Measurements from ENCODE around the gene ZFP91. TPM values are rescaled to one million over a fixed set of nuclear protein-coding genes. Genes with fewer than 3 reads are reported as not detected.

ZFP91 gene
- total RNA-seq, 3 donors from 2014 or later (not counting 1 experiment from before 2014, with no cell fraction given) = 54.8 to 61.8 (median 57.8) TPM

- no peak overlapping the region for H3K27ac Mint-ChIP-seq
- Histone ChIP-seq H3K9me3 (ENCODE audit: control insufficient read depth, insufficient read depth, low read length) (no peaks in the 10 kb centered on the region), H3K36me3 (ENCODE audit: control insufficient read depth, insufficient read depth, low read length) (peaks cover 84% of the 10 kb centered on the region), H3K4me1 (ENCODE audit: control insufficient read depth, insufficient read depth, low read length) (no peaks in the 10 kb centered on the region), H3K27me3 (ENCODE audit: control insufficient read depth, insufficient read depth, low read length) (no peaks in the 10 kb centered on the region), H3K27ac (ENCODE audit: low read length) (no peak overlapping the region), H3K4me3 (ENCODE audit: low read length) (no peak overlapping the region)
- ATAC-seq (no peak), DNase-seq (no peak)
- TF ChIP-seq CTCF (IDR thresholded peaks at IDR 0.05) = no peak
- peaks cover 38% of the 10 kb centered on the region for H3K36me3 Mint-ChIP-seq
- H3K27me3 Mint-ChIP-seq (ENCODE audit: low read depth in 2 of 2) = no peaks in the 10 kb centered on the region
- intact Hi-C loops (cut with micrococcal nuclease) = no loop called here
- peaks cover 8 to 31% of the 10 kb centered on the region in 2 donors for H3K4me1 Mint-ChIP-seq
- no peaks in the 10 kb centered on the region for H3K9me3 Mint-ChIP-seq
- no peak overlapping the region for H3K4me3 Mint-ChIP-seq
- 90% methylated on average over 1 of the region's 2 CpGs for WGBS (ENCODE audit: insufficient coverage)
Observed at GRCh38 chr11:58613228-58613627, 34.4 kb downstream of the ZFP91 start.

GRCh38 chr11:58615559-58615958 lies 36.7 kb downstream of the ZFP91 start:
- TF ChIP-seq CTCF (IDR thresholded peaks at IDR 0.05) = no peak
- no peak for DNase-seq
- H3K36me3 ChIP-seq (ENCODE audit: control insufficient read depth, insufficient read depth, low read length) = peaks cover 97% of the 10 kb centered on the region
- Mint-ChIP-seq H3K4me1 (peaks cover 12 to 21% of the 10 kb centered on the region in 2 donors), H3K27me3 (ENCODE audit: low read depth in 2 of 2) (no peaks in the 10 kb centered on the region), H3K36me3 (peaks cover 59% of the 10 kb centered on the region), H3K4me3 (no peak overlapping the region), H3K27ac (peak overlapping the region; percentile 6 to 7), H3K9me3 (no peaks in the 10 kb centered on the region)
- H3K4me3 ChIP-seq (ENCODE audit: low read length) = no peak overlapping the region
- intact Hi-C loops (cut with micrococcal nuclease) = no loop called here
- no peaks in the 10 kb centered on the region for H3K27me3 ChIP-seq (ENCODE audit: control insufficient read depth, insufficient read depth, low read length)
- H3K9me3 ChIP-seq (ENCODE audit: control insufficient read depth, insufficient read depth, low read length) = no peaks in the 10 kb centered on the region
- WGBS (ENCODE audit: insufficient coverage) = 100% methylated on average over 1 of the region's 1 CpG
- H3K4me1 ChIP-seq (ENCODE audit: control insufficient read depth, insufficient read depth, low read length) = no peaks in the 10 kb centered on the region
- no peak for ATAC-seq
- H3K27ac ChIP-seq (ENCODE audit: low read length) = no peak overlapping the region

GRCh38 chr11:58616594-58616993 lies 37.7 kb downstream of the ZFP91 start:
- H3K27ac ChIP-seq (ENCODE audit: low read length) = no peak overlapping the region
- TF ChIP-seq CTCF (IDR thresholded peaks at IDR 0.05) = no peak
- H3K27me3 ChIP-seq (ENCODE audit: control insufficient read depth, insufficient read depth, low read length) = no peaks in the 10 kb centered on the region
- no peak for DNase-seq
- Mint-ChIP-seq H3K36me3 (peaks cover 54% of the 10 kb centered on the region), H3K9me3 (no peaks in the 10 kb centered on the region), H3K27me3 (ENCODE audit: low read depth in 2 of 2) (no peaks in the 10 kb centered on the region), H3K4me3 (no peak overlapping the region), H3K27ac (peak overlapping the region; percentile 7 to 33), H3K4me1 (peaks cover 12 to 14% of the 10 kb centered on the region in 2 donors)
- no peaks in the 10 kb centered on the region for H3K4me1 ChIP-seq (ENCODE audit: control insufficient read depth, insufficient read depth, low read length)
- ATAC-seq = no peak
- no peak overlapping the region for H3K4me3 ChIP-seq (ENCODE audit: low read length)
- H3K36me3 ChIP-seq (ENCODE audit: control insufficient read depth, insufficient read depth, low read length) = peaks cover 90% of the 10 kb centered on the region
- 96% methylated on average over 4 of the region's 4 CpGs for WGBS (ENCODE audit: insufficient coverage)
- H3K9me3 ChIP-seq (ENCODE audit: control insufficient read depth, insufficient read depth, low read length) = no peaks in the 10 kb centered on the region
- intact Hi-C loops (cut with micrococcal nuclease) = no loop called here

GRCh38 chr11:58617976-58618557 lies 39.2 kb downstream of the ZFP91 start:
- Mint-ChIP-seq H3K27ac (peak overlapping the region; percentile 58 to 85), H3K36me3 (peaks cover 46% of the 10 kb centered on the region), H3K9me3 (no peaks in the 10 kb centered on the region), H3K4me1 (peaks cover 14 to 16% of the 10 kb centered on the region in 2 donors), H3K27me3 (ENCODE audit: low read depth in 2 of 2) (no peaks in the 10 kb centered on the region), H3K4me3 (no peak overlapping the region)
- Histone ChIP-seq H3K36me3 (ENCODE audit: control insufficient read depth, insufficient read depth, low read length) (peaks cover 84% of the 10 kb centered on the region), H3K27ac (ENCODE audit: low read length) (no peak overlapping the region), H3K27me3 (ENCODE audit: control insufficient read depth, insufficient read depth, low read length) (no peaks in the 10 kb centered on the region), H3K4me1 (ENCODE audit: control insufficient read depth, insufficient read depth, low read length) (no peaks in the 10 kb centered on the region), H3K9me3 (ENCODE audit: control insufficient read depth, insufficient read depth, low read length) (no peaks in the 10 kb centered on the region), H3K4me3 (ENCODE audit: low read length) (no peak overlapping the region)
- intact Hi-C loops (cut with micrococcal nuclease) = no loop called here
- TF ChIP-seq CTCF (IDR thresholded peaks at IDR 0.05) = no peak
- DNase-seq = peak in 1 of 2 donors; percentile 38
- peak in 2 of 3 donors; percentile 61 to 64 for ATAC-seq
- WGBS (ENCODE audit: insufficient coverage) = 97% methylated on average over 4 of the region's 4 CpGs
